GM21576 (cell line): Measurements from ENCODE around the gene XPOT.
A peak's percentile ranks its signal among the peaks of the same experiment; 100 is the strongest.
"Not testable (repeated sequence)": the region's sequence is repeated elsewhere in the genome, so short reads cannot be mapped to it uniquely, and the experiment has no call there.

ENCODE experiments used
- ATAC-seq: cut with Tn5 transposase; IDR thresholded peaks from one replicate; pipeline ENCODE4 v1.9.1; 2021; ENCODE audit warnings: mild to moderate bottlenecking, moderate library complexity; ENCODE audit not compliant: unreplicated experiment

The XPOT gene

GRCh38 chr12:64403707-64404469 is at the start of gene XPOT:
XPOT (plus strand) TSS chr12:64404392; CDS start chr12:64410036, 5,644 bp downstream.
- ATAC-seq, result peak; percentile 97

- ATAC-seq, result not testable (repeated sequence)
Measured at GRCh38 chr12:64356209-64356608, 48.0 kb upstream of the XPOT start.

DNA sequence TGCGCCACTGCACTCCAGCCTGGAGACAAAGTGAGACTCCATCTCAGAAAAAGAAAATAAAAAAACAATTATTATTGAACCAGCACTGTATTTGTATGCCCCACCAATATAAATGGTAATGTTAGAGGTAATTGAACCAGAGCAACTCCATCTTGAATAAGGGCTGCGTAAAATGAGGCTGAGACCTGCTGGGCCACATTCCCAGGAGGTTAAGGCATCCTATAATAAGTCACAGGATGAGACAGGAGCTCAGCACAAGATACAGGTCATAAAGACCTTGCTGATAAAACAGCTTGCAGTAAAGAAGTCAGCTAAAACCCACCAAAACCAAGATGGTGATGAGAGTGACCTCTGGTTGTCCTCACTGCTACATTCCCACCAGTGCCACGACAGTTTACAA is 43.0 kb upstream of the XPOT start:
- ATAC-seq, result not testable (repeated sequence)

GRCh38 chr12:64362721-64363305 is 41.4 kb upstream of the XPOT start:
- no peak for ATAC-seq

- no peak for ATAC-seq
Measured at GRCh38 chr12:64383675-64384074, 20.5 kb upstream of the XPOT start.

- no peak for ATAC-seq
Measured at GRCh38 chr12:64385019-64385418, 19.2 kb upstream of the XPOT start.

DNA sequence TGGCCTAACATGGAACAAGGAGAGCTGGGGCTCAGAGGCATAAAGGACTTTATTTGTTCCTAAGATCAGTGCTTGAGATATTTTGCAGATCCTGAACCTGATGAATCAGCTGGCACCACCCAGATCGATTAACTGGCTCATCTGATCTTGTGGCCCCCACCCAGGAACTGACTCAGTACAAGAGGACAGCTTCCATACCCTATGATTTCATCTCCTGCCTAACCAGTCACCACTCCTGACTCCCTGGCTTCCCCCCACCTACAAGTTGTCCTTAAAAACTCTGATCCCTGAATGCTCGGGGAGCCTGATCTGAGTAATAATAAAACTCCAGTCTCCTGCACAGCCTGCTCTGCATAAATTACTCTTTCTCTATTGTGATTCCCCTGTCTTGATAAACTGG is 18.7 kb upstream of the XPOT start:
- no peak for ATAC-seq

DNA sequence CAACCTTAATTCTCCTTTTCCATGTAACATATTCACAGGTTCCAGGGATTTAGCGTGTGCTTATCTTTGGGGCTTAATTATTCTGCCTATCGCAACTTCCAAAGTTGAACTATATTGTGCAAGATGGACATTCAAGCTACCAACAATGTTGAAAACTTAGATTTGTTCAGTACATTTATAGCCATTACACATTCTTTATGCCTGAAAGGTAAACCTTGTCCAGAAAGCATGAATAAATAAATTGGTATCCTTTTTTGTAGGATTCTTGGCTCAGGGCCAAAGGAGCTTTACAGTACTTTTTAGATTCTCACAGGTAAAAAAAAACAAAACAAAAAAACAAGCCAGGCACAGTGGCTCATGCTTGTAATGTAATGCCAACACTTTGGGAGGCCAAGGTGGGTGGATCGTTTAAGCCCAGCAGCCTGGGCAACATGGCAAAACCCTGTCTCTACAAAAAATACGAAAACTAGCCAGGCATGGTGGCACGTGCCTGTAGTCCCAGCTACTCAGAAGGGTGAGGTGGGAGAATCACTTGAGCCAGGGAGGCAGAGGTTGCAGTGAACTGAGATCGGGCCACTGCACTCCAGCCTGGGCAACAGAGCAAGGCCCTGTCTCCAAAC is 16.9 kb upstream of the XPOT start:
- no peak for ATAC-seq

- no peak for ATAC-seq
Measured at GRCh38 chr12:64389154-64389553, 15.0 kb upstream of the XPOT start.

GRCh38 chr12:64390275-64390851 is 13.8 kb upstream of the XPOT start, which contains the start of gene C12orf56:
C12orf56 (minus strand) TSS chr12:64390758; CDS start chr12:64390565, 193 bp downstream.
- no peak for ATAC-seq

- ATAC-seq, result no peak
Measured at GRCh38 chr12:64392221-64392620, 12.0 kb upstream of the XPOT start.

- ATAC-seq, result no peak
Measured at GRCh38 chr12:64395739-64396138, 8.5 kb upstream of the XPOT start.

DNA sequence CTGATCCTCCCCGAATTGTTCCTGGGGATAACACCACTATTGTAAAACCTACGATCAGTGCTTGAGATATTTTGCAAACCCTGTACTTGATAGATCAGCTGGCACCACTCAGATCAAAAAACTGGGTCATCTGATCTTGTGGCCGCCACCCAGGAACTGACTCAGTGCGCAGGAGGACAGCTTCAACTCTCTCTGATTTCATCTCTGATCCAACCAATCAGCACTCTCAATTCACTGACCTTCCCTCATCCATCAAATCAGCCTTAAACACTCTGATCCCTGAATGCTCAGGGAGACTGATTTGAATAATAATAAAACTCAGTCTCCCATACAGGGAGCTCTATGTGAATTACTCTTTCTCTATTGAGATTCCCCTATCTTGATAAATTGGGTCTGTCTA is 4.2 kb upstream of the XPOT start:
- no peak for ATAC-seq

- no peak for ATAC-seq
Measured at GRCh38 chr12:64402181-64402580, 2.0 kb upstream of the XPOT start.

GRCh38 chr12:64404470-64405256 is 471 bp downstream of the XPOT start:
- ATAC-seq, result peak; percentile 28

GRCh38 chr12:64407342-64408223 is 3.4 kb downstream of the XPOT start:
- no peak for ATAC-seq

- ATAC-seq, result no peak
Measured at GRCh38 chr12:64411427-64411826, 7.2 kb downstream of the XPOT start.

GRCh38 chr12:64412459-64412858 is 8.3 kb downstream of the XPOT start:
- ATAC-seq, result no peak

- ATAC-seq, result no peak
Measured at GRCh38 chr12:64413884-64414283, 9.7 kb downstream of the XPOT start.

DNA sequence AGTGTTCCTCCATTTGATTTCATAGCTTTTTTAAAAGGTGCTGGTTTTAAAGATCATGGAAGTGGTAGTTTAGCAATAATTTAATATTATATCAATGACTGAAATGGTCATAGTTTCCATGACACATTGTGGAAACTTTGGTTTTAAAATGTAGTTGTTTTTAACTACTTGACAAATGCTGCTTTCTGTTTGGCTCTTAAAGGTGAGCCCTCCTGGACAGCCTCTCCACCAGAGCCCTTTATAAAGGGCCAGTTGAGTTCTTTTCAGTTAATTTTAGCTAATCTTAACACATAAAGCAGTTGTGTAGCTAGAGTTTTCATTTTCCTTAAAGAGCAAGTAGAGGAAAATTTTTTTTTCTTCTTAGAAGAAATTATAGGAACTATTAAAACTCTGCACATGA is 14.0 kb downstream of the XPOT start:
- no peak for ATAC-seq
